ENCODE measurements around the gene PLCL2. TPM values are rescaled to one million over a fixed set of nuclear protein-coding genes. Genes with fewer than 3 reads are reported as not detected.

Gene PLCL2
- total RNA-seq, 4 donors from 2014 or later: 5.1 to 12.3 (median 6.9) TPM

GRCh38 chr3:16960125-16960524, 75.4 kb downstream of the PLCL2 start:
- no peaks in the 10 kb centered on the region for H3K4me1 ChIP-seq
- H3K27ac ChIP-seq: no peak overlapping the region
- WGBS, 2 donors (ENCODE audit: low coverage in 1 of 2): 90 to 100% methylated on average over 2 of the region's 2 CpGs
- ATAC-seq: no peak
- TF ChIP-seq POLR2A (IDR thresholded peaks at IDR 0.05) (no peak), CTCF (IDR thresholded peaks at IDR 0.05) (no peak), POLR2AphosphoS5 (IDR thresholded peaks at IDR 0.05) (no peak), EP300 (IDR thresholded peaks at IDR 0.05) (no peak)
- no peak overlapping the region for H3K4me3 ChIP-seq
- no peaks in the 10 kb centered on the region for H3K36me3 ChIP-seq
- H3K9me3 ChIP-seq: no peaks in the 10 kb centered on the region
- no peaks in the 10 kb centered on the region for H3K27me3 ChIP-seq

- WGBS, 2 donors (ENCODE audit: low coverage in 1 of 2): 83 to 92% methylated on average over 2 to 4 of the region's 4 CpGs
- no peak for ATAC-seq
- TF ChIP-seq CTCF (IDR thresholded peaks at IDR 0.05) (no peak), POLR2A (IDR thresholded peaks at IDR 0.05) (no peak), EP300 (IDR thresholded peaks at IDR 0.05) (no peak), POLR2AphosphoS5 (IDR thresholded peaks at IDR 0.05) (no peak)
Observed at GRCh38 chr3:16961621-16962205, 77.0 kb downstream of the PLCL2 start.

GRCh38 chr3:16975083-16975482, 90.3 kb downstream of the PLCL2 start:
- ATAC-seq: no peak
- whole genome bisulfite sequencing, 2 donors (ENCODE audit: low coverage in 1 of 2): 14 to 67% methylated on average over 1 to 3 of the region's 3 CpGs

More at GRCh38 chr3:16961621-16962205, 77.0 kb downstream of the PLCL2 start:
- Histone ChIP-seq H3K27ac (no peak overlapping the region), H3K4me3 (no peak overlapping the region), H3K4me1 (no peaks in the 10 kb centered on the region), H3K36me3 (no peaks in the 10 kb centered on the region), H3K27me3 (no peaks in the 10 kb centered on the region), H3K9me3 (peaks cover 0 to 1% (median 0%) of the 10 kb centered on the region in 3 donors)

GRCh38 chr3:16978234-16978920, 93.6 kb downstream of the PLCL2 start:
- whole genome bisulfite sequencing, 2 donors (ENCODE audit: low coverage in 1 of 2): 76 to 83% methylated on average over 3 to 4 of the region's 4 CpGs
- no peak overlapping the region for H3K27ac ChIP-seq

More at GRCh38 chr3:16975083-16975482, 90.3 kb downstream of the PLCL2 start:
- Histone ChIP-seq H3K9me3 (peaks cover 0 to 6% (median 0%) of the 10 kb centered on the region in 3 donors), H3K4me3 (no peak overlapping the region), H3K36me3 (no peaks in the 10 kb centered on the region), H3K27me3 (no peaks in the 10 kb centered on the region), H3K27ac (no peak overlapping the region), H3K4me1 (no peaks in the 10 kb centered on the region)
- TF ChIP-seq POLR2A (IDR thresholded peaks at IDR 0.05) (no peak), CTCF (IDR thresholded peaks at IDR 0.05) (no peak), POLR2AphosphoS5 (IDR thresholded peaks at IDR 0.05) (no peak)

More at GRCh38 chr3:16978234-16978920, 93.6 kb downstream of the PLCL2 start:
- Histone ChIP-seq H3K27me3 (no peaks in the 10 kb centered on the region), H3K4me3 (no peak overlapping the region), H3K36me3 (no peaks in the 10 kb centered on the region), H3K9me3 (no peaks in the 10 kb centered on the region), H3K4me1 (no peaks in the 10 kb centered on the region)
- TF ChIP-seq CTCF (IDR thresholded peaks at IDR 0.05): no peak
- no peak for TF ChIP-seq POLR2AphosphoS5 (IDR thresholded peaks at IDR 0.05)
- no peak for TF ChIP-seq EP300 (IDR thresholded peaks at IDR 0.05)
- no peak for TF ChIP-seq POLR2A (IDR thresholded peaks at IDR 0.05)
- no peak for ATAC-seq

Data from gastroesophageal sphincter (tissue), 4 donors.